ENCODE data around the gene CFAP61.
"Not testable (repeated sequence)": the region's sequence is repeated elsewhere in the genome, so short reads cannot be mapped to it uniquely, and the experiment has no call there.

CFAP61 gene

GRCh38 chr20:20089018-20089417 lies 36.7 kb downstream of the CFAP61 start:
- DNase-seq (ENCODE audit: low spot score): no peak

DNA sequence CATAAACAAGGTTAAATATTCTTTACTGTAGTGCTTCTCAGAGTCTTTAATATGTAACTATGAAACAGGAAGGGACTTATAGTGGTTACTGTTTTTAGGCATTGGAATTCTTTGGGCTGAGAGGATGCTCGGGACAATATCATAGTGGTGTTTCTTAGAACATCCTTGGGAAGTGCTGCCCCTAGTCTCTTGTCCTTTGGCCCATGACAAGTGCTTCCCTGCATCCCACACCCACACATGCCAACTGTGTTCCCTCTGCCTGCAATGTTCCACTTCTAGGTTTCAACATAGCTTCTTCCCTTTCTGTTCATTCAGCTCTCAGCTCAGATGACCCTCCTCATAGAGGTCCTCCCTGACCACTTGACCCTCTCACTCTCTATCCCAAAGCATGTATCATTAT lies 37.6 kb downstream of the CFAP61 start:
- no peak for DNase-seq (ENCODE audit: low spot score)

DNA sequence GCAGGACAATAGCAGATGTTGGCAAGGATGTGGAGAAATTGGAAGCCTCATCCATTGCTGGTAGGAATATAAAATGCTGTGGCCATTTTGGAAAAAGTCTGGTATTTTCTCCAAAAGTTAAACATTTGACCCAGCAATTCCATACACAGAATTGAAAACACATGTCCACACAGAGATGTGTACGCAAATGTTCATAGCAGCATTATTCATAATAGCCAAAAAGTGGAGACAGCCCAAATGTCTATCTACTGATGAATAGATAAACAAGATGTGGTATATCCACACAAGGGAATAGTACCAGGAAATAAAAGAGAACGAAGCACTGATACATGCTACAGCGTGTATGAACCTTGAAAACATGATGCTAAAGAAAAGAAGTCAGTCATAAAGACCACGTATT lies 40.5 kb downstream of the CFAP61 start:
- DNase-seq (ENCODE audit: low spot score): no peak

- no peak for DNase-seq (ENCODE audit: low spot score)
Observed at GRCh38 chr20:20094410-20094809, 42.1 kb downstream of the CFAP61 start.

DNA sequence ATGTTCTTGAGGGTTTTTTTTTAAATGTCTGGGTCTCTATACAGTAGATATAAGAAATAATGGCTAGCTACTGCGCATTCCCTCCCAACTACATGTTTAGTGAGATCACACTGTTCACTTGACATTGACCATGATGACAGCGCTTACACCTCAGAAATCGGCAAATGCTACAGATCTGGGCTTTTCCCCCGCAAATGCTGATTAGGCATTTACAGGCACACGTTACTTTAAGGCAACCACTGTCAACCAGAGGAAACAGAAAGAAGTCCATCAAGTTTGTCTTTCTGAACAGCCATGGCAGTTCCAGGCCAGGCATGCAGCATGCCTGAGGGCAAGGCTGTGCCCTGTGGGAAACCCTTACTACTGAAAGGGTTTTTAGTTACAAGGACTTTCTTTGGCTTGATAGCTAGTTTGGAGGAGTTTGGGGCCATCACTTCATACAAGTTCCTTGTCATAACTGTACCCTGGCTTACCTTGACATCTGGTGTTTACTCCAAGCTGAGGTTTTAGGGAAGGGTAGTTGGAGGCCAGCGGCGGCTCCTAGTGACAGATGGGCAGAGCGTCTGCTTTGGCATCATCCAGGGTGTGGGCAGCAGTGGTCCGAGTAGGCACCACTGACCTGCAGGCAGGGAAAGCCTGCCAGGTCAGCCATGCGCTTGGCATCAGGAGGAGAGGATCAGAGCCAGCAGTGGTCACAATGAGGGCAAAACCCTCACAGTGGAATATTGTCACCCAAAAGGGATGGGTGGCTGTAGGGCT lies 43.0 kb downstream of the CFAP61 start:
- no peak for DNase-seq (ENCODE audit: low spot score)

GRCh38 chr20:20096421-20096820 lies 44.1 kb downstream of the CFAP61 start:
- DNase-seq (ENCODE audit: low spot score): no peak

DNA sequence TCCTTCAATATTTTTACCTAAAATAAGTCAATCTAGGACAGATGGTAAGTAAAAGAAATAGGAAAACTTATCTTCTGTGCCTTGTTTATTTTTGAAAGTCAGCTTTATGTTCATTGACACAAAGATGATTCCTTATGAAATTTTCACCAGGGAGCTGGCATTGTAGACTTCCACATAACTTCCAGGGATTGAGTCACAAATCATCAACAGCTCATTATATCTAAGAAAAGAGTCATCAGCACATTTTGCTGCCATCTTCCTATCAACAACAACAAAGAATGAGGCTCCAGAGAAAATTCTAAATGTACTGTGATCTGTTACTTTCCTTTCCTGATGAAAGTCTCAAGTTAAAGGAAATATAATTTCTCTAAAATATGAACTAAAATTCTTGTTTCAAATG lies 48.5 kb downstream of the CFAP61 start:
- no peak for DNase-seq (ENCODE audit: low spot score)

GRCh38 chr20:20102163-20102562 lies 49.8 kb downstream of the CFAP61 start:
- no peak for DNase-seq (ENCODE audit: low spot score)

GRCh38 chr20:20102716-20103258 lies 50.5 kb downstream of the CFAP61 start:
- no peak for DNase-seq (ENCODE audit: low spot score)

DNA sequence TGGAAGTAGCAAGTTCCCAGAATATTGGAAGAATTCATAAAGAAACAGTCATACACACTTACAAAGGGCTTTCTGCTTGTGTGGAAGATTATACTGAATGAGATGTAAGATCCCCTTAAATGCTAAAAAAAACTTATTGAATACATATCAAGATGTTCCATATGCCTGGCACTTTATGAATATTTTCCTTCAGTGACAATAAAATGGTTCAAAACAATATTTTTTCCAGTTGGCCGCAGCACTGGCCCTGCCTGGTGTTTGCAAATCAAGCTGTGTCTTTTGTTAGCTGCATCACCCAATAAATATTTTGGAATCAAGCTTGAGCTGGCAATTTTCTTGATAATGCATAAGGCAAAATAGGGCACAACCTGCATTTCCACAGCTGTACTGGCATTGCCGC lies 51.2 kb downstream of the CFAP61 start:
- DNase-seq (ENCODE audit: low spot score): no peak

DNA sequence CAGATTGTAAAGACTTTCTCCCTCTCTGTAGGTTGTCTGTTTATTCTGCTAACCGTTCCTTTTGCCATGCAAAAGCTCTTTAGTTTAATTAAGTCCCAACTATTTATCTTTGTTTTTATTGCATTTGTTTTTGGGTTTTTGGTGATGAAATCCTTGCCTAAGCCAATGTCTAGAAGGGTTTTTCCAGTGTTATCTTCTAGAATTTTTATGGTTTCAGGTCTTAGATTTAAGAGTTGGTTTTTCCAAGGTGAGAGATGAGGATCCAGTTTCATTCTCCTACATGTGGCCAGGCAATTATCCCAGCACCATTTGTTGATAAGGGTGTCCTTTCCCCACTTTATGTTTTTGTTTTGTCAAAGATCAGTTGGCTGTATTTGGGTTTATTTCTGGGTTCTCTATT lies 70.9 kb downstream of the CFAP61 start:
- DNase-seq (ENCODE audit: low spot score): not testable (repeated sequence)

GRCh38 chr20:20130399-20130798 lies 78.1 kb downstream of the CFAP61 start:
- DNase-seq (ENCODE audit: low spot score): peak; percentile 33

GRCh38 chr20:20134941-20135575 lies 82.7 kb downstream of the CFAP61 start:
- no peak for DNase-seq (ENCODE audit: low spot score)

- no peak for DNase-seq (ENCODE audit: low spot score)
Observed at GRCh38 chr20:20136313-20136712, 84.0 kb downstream of the CFAP61 start.

GRCh38 chr20:20137851-20138250 lies 85.5 kb downstream of the CFAP61 start:
- no peak for DNase-seq (ENCODE audit: low spot score)

- DNase-seq (ENCODE audit: low spot score): no peak
Observed at GRCh38 chr20:20138301-20139064, 86.2 kb downstream of the CFAP61 start.

DNA sequence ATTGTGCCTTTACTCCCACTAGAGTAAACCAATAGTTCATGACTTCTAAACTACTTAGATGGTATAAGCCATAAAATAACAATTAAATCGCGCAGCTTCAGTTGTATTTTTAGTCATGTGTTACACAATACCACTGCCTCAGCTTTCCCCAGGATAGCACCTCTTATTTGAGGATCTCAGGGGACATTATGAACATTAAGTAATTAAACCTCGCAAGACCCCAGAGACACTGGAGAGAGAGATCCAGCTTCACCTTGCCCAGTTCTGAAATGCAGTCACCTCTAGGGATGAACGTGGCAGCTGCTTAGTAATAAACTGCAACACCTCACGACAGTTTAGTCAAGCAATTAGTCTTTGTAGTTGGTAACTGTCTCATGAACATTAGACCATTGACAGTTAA lies 87.1 kb downstream of the CFAP61 start:
- no peak for DNase-seq (ENCODE audit: low spot score)

GRCh38 chr20:20143165-20143564 lies 90.8 kb downstream of the CFAP61 start:
- DNase-seq (ENCODE audit: low spot score): no peak

DNA sequence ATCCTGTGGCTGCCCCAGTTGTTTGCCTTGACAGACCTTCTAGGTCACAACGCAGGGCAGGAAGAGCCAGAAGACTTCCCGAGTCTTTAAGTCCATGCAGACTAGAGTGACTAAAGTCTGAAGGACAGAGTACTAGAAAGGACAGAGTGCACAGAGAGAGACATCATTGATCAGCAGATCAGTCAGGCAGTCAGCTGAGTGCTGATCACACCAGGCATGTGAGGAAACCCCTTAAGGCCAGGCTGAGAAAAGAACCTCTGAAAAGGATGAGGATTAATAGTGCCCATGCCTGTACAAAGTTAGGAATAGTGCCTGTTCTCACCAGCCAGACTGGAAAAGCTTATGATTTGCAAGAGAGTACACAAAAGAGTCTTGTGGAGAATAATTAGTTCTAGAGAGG lies 91.3 kb downstream of the CFAP61 start:
- no peak for DNase-seq (ENCODE audit: low spot score)

DNA sequence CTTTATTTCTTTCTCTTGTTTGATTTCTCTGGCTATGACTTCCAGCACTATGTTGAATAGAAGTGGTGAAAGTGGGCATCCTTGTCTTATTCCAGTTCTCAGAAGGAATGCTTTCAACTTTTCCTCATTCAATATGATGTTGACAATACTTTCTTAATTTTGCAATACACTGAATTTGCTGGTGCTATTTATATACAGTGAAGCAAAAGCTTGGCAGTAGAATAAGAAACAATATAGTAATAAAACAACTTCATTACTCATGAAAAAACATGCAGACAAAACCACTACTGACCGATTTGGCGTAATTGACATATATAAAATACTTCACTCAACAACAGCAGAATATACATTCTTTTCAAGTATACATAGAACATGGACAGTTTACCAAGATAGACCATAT lies 96.4 kb downstream of the CFAP61 start:
- no peak for DNase-seq (ENCODE audit: low spot score)

DNA sequence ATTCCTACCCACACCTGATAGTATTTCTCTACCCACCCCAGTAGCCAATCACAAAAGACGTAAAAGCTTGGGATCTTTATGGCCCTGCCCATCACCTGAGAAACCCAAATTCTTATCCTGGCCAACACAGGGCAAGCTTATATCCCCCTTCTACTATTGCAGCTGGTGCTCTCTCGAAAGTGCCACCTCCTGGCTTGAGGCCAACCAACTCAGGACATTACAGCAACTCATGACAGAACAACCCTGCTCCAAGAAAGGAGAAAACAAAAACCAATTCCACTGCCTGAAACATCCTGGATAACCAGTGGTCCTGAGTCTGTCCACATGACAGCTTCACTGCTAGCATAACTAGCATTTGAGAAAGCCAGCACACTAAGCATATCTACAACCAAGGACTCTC lies 97.9 kb downstream of the CFAP61 start:
- no peak for DNase-seq (ENCODE audit: low spot score)

DNA sequence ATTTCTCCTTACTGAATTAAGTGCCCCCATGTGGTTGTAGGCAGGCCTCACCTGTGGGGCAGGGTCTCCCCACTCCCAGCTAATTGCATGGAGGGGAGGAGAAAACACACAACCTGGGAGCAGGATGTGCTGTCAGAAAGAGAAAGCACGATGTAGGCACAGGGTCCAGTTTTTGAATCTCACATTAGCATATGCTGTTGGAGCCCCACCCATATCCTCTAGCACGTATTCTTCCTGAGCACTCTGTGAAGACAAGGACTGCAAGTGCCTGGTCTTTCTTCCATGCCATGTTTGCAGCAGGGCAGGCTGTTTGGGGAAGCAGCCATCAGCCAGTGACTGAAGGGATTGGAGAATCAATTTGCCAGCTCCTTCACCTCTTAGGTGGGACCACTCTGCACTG lies 108.2 kb downstream of the CFAP61 start:
- no peak for DNase-seq (ENCODE audit: low spot score)

DNA sequence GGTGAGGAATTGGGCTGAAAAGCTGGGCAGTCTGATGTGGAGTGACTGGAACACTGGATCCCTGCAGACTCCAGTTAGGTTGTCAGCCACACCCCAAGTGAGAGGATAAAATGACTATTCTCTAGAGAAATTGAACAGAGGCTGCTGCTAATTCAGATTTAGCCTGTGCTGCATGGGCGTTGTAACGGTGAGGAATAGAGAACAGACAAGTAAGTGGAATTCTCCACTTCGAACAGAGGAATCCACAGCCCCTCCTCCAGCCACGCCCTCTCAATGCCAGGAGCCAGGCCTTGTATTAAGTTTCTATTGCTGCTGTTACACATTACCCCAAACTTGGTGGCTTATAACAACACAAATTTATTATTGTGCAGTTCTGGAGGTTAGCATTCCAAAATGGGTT lies 109.3 kb downstream of the CFAP61 start:
- no peak for DNase-seq (ENCODE audit: low spot score)

Measured in NAMALWA (cell line).